Nephron (organoid): ENCODE results near the gene CD93.

ENCODE experiments used
- H3K27ac Mint-ChIP-seq, 3 experiments: 2 replicates each; pipeline ENCODE4 v1.8.0; 2020; ENCODE audit warnings: mixed read lengths in 3 of 3, mild to moderate bottlenecking in 2 of 3, moderate library complexity in 1 of 3
- H3K27me3 Mint-ChIP-seq: 2 replicates; pipeline ENCODE4 v1.8.0; 2021; ENCODE audit warnings: low read depth, mild to moderate bottlenecking, moderate library complexity, mixed read lengths
- H3K36me3 Mint-ChIP-seq: 2 replicates; pipeline ENCODE4 v1.8.0; 2020; ENCODE audit warnings: low read depth, mixed read lengths
- H3K4me1 Mint-ChIP-seq: 2 replicates; pipeline ENCODE4 v1.8.0; 2020; ENCODE audit warnings: mixed read lengths
- H3K4me3 Mint-ChIP-seq, 3 experiments: 2 replicates each; pipeline ENCODE4 v1.8.0; 2020; ENCODE audit warnings: mild to moderate bottlenecking in 3 of 3, mixed read lengths in 3 of 3, moderate library complexity in 2 of 3
- H3K9me3 Mint-ChIP-seq: 2 replicates; pipeline ENCODE4 v1.8.0; 2020; ENCODE audit warnings: mixed read lengths
- TF ChIP-seq, protein P1 (sequence below), 3 experiments: fragments of 200-600 bp; sonication (generic); IDR thresholded peaks; one replicate each; pipeline ENCODE4 v1.5.0; 2021; ENCODE audit warnings: antibody characterized with exemption in 3 of 3; ENCODE audit not compliant: unreplicated experiment in 3 of 3

Gene CD93

DNA sequence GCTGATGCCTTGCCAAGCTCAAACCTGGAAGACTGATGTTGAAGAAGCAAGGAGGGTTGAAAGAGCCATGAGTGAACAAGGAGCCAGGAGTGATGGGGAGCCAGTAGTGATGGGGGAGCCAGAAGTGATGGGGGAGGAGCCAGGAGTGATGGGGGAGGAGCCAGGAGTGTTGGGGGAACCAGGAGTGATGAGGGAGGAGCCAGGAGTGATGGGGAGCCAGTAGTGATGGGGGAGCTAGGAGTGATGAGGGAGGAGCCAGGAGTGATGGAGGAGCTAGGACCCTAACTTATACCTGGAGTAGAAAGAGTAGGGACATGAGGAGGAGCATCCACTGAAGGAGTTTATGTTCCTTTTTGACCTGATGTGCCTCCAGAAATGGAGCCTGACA is 14.6 kb upstream of the CD93 start:
- no peaks in the 10 kb centered on the region for H3K9me3 Mint-ChIP-seq
- peaks cover 39% of the 10 kb centered on the region for H3K27me3 Mint-ChIP-seq

DNA sequence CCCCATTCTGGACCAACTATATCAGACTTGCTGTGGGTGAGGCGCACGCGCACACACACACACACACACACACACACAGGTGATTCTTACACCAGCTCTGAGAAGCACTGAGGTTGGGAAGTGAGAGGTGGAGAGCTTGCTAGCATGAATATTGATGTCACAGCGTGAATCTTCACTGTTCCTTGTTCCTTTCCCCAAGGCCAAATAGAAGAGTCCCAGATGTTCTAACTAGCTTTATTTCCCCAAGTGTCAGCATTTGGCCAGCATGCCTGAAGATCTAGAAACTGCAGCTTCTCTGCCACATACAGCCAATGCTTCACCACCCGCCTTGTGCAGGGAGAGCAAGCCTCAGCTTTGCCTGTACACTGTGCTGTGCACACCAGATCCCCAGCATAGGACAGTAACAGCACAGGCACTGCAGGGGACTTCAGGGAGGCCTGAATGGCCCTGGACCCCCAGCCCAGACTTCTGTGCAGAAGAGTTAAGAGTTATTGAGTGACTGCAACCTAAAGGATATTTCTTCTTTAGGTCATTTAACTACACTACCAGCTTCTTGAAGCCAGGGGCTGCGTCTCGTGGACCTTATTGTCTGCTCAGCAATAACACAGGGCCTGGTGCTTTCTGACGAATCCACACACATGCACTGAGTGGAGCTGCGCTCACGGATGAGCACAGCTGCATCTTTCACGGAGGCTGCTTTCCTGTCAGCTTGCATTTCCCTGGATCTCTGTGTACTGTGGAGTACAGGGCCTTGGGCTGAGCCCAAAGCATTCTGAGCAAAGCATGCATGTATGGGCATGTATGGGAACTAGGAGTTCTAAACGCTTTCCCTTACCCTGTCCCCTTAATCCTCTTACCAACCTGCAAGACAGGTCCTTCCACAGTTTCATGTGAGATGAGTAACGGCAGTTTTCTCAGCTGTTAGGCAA is 13.9 kb upstream of the CD93 start:
- Mint-ChIP-seq H3K4me3 (no peak overlapping the region), H3K36me3 (no peaks in the 10 kb centered on the region), H3K27ac (no peak overlapping the region)

More for the DNA sequence above, 14.6 kb upstream of the CD93 start:
- H3K4me3 Mint-ChIP-seq, result no peak overlapping the region
- H3K4me1 Mint-ChIP-seq, result no peaks in the 10 kb centered on the region
- no peak overlapping the region for H3K27ac Mint-ChIP-seq
- no peaks in the 10 kb centered on the region for H3K36me3 Mint-ChIP-seq
- TF ChIP-seq, protein P1, sequence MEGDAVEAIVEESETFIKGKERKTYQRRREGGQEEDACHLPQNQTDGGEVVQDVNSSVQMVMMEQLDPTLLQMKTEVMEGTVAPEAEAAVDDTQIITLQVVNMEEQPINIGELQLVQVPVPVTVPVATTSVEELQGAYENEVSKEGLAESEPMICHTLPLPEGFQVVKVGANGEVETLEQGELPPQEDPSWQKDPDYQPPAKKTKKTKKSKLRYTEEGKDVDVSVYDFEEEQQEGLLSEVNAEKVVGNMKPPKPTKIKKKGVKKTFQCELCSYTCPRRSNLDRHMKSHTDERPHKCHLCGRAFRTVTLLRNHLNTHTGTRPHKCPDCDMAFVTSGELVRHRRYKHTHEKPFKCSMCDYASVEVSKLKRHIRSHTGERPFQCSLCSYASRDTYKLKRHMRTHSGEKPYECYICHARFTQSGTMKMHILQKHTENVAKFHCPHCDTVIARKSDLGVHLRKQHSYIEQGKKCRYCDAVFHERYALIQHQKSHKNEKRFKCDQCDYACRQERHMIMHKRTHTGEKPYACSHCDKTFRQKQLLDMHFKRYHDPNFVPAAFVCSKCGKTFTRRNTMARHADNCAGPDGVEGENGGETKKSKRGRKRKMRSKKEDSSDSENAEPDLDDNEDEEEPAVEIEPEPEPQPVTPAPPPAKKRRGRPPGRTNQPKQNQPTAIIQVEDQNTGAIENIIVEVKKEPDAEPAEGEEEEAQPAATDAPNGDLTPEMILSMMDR (IDR thresholded peaks at IDR 0.05; ENCODE audit: unreplicated experiment in 3 of 3), result no peak

DNA sequence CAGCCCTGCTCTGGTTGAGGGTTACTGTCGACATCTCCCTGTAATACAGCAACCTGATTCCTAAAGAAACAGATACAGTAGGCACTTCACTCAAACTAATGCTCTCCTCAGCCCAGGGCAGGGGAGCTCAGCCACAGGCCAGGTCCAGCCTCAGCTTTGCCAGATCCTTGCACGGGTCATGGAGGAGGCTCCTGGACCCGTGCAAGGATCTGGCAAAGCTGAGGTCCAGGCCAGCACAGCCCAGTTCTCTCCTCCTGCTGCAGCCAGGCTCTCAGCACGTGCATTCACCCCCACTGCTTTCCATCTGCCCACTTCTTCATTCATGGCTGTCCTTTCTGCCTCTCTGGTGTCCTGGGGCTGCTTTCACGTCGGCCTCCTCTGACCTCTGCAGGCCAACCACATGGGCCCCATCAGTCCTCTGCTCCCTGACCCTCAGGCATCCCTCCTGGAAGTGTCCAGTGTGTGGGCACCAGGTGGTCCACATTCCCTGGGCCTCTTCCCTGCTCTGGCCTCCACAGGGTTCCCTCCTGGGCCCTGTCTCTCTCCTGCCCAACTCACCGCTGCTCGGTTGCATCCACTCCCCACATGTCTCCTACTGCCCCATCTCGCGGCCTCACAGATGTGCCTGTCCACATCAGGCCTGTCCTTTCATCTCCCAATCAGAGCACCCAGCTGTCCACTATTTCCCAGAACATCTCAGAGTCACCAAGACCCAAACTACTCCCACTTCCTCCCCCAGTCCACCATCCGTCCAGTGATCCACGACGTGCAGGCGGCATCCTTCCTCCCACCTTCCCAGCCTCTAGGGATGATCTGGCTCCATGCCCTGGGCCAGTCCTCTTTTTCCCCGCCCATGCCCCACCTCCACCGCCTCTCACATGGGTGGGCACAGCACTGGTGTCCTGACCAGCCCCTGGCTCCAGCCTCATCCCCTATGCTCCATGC is 11.8 kb upstream of the CD93 start:
- Mint-ChIP-seq H3K27ac (no peak overlapping the region), H3K27me3 (peaks cover 46% of the 10 kb centered on the region), H3K4me3 (no peak overlapping the region), H3K9me3 (no peaks in the 10 kb centered on the region), H3K4me1 (no peaks in the 10 kb centered on the region), H3K36me3 (no peaks in the 10 kb centered on the region)
- TF ChIP-seq, protein P1 (IDR thresholded peaks at IDR 0.05; ENCODE audit: unreplicated experiment in 3 of 3), result no peak

More for the DNA sequence above, 13.9 kb upstream of the CD93 start:
- H3K9me3 Mint-ChIP-seq, result no peaks in the 10 kb centered on the region
- H3K4me1 Mint-ChIP-seq, result no peaks in the 10 kb centered on the region
- H3K27me3 Mint-ChIP-seq, result peaks cover 44% of the 10 kb centered on the region
- TF ChIP-seq, protein P1 (IDR thresholded peaks at IDR 0.05; ENCODE audit: unreplicated experiment in 3 of 3), result no peak

DNA sequence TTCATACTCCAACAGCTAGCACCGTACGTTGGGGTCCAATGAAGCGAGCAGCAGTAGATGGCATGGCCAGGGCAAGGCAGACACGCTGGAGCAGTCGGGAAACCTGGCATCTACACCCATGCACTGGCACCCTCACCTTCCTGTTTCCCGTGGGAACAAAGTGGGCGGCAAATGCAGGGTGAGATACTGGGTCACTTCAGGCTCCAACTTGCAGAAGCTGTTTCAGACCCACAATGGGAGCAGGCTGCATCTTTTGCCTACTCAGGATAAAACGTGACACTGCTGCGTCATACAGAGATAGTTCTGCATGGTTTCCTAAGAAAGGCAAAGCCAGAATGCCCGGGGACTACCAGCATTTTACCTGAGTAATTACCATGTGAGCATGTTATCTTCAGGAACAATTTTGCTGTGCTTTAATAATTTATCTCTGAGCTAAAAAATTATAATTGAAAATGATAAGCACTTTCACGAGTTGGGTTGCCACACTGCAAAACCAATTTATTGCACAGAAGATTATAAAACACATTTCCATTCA is 10.9 kb upstream of the CD93 start:
- no peak overlapping the region for H3K27ac Mint-ChIP-seq
- H3K4me3 Mint-ChIP-seq, result no peak overlapping the region
- no peaks in the 10 kb centered on the region for H3K36me3 Mint-ChIP-seq

DNA sequence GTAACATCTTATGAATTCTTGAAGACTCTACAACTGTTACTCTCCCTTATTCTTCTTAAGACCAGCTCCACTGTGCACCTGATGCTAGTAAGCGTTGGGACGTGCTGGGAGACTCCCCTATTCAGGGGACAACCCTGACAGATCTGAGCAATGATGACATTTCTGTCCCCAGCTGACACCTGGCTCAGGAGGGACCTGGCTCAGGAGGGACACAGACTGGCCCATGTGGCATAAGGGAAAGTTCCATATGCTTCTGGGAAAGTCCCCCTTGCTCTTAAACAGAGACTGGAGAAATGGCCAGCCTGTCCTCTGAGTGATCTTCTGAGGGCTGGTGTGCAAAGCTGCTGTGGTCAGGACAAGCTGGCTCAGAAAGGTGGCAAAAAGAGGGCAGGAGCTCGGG is 10.0 kb upstream of the CD93 start:
- no peaks in the 10 kb centered on the region for H3K36me3 Mint-ChIP-seq
- H3K9me3 Mint-ChIP-seq, result no peaks in the 10 kb centered on the region
- TF ChIP-seq, protein P1 (IDR thresholded peaks at IDR 0.05; ENCODE audit: unreplicated experiment in 3 of 3), result no peak
- peaks cover 10% of the 10 kb centered on the region for H3K4me1 Mint-ChIP-seq
- H3K4me3 Mint-ChIP-seq, result no peak overlapping the region
- no peak overlapping the region for H3K27ac Mint-ChIP-seq
- H3K27me3 Mint-ChIP-seq, result peaks cover 55% of the 10 kb centered on the region

More for the DNA sequence above, 10.9 kb upstream of the CD93 start:
- no peaks in the 10 kb centered on the region for H3K9me3 Mint-ChIP-seq
- H3K27me3 Mint-ChIP-seq, result peaks cover 51% of the 10 kb centered on the region
- peaks cover 6% of the 10 kb centered on the region for H3K4me1 Mint-ChIP-seq
- TF ChIP-seq, protein P1 (IDR thresholded peaks at IDR 0.05; ENCODE audit: unreplicated experiment in 3 of 3), result no peak
